ENCODE results near the gene EPHA4.
A peak's percentile ranks its signal among the peaks of the same experiment; 100 is the strongest.

Gene EPHA4

GRCh38 chr2:221569425-221569845 lies 2.7 kb downstream of the EPHA4 start:
- no peak overlapping the region for H3K4me3 ChIP-seq (ENCODE audit: low read length)
- TF ChIP-seq CTCF (conservative IDR thresholded peaks at IDR 0.05; ENCODE audit: low read depth, low read length): no peak
- DNase-seq (ENCODE audit: low read depth): no peak

DNA sequence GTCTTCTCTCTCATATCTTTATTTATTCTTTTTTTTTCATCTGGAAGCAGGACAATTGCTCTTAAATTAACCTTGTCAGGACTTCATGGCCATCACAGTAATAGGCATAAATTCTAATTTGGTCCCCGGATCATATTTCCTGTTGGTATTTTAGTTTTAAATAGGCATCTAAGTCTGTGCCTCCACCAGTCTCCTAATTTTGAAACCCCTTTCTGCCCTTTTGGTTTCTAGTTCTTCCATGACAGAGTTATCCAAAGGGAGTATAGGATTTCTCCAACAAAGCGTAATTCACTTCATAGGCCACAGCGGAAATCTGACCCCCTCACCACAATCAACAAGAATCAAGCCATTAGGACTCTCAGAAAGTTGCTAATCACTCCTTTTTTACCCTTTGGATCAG lies 3.8 kb downstream of the EPHA4 start:
- H3K4me3 ChIP-seq (ENCODE audit: low read length): no peak overlapping the region
- DNase-seq (ENCODE audit: low read depth): no peak
- no peak for TF ChIP-seq CTCF (conservative IDR thresholded peaks at IDR 0.05; ENCODE audit: low read depth, low read length)

- no peak for TF ChIP-seq CTCF (conservative IDR thresholded peaks at IDR 0.05; ENCODE audit: low read depth, low read length)
- H3K4me3 ChIP-seq (ENCODE audit: low read length): no peak overlapping the region
- DNase-seq (ENCODE audit: low read depth): no peak
Measured at GRCh38 chr2:221567809-221568208, 4.3 kb downstream of the EPHA4 start.

GRCh38 chr2:221567231-221567760 lies 4.8 kb downstream of the EPHA4 start:
- no peak for DNase-seq (ENCODE audit: low read depth)
- no peak for TF ChIP-seq CTCF (conservative IDR thresholded peaks at IDR 0.05; ENCODE audit: low read depth, low read length)

DNA sequence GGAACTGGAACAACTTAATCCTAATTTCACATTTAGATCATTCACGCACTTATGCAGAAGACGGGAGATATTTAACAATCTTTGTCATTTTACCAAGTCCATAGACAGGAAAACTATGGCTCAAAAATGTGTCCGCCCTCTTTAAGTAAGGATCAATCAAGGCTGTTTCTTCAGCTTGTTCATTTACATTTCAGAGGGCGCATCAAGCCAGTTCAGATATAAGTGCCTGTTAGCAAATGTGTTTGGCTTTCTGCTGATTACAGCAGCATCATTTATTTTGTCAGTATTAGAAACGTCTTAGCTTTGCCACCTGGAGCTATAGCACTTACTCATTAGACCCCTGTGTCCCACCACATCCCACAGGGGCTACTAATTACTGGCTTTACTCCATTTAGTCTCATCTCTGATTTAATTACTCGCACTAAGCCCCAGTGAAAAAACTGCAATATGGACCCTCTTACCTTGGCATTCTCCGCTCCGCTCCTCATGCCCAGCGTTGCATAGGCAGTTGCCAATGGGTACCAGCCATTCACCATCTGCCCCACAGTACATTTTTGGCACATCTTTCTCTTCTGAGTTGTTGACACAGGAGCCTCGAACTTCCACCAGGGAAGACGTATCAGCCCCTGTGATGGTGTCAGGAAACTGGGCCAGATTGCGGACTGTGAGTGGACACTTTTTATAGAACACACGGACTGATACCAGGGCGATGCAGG lies 8.7 kb downstream of the EPHA4 start:
- DNase-seq (ENCODE audit: low read depth): no peak
- no peak for TF ChIP-seq CTCF (conservative IDR thresholded peaks at IDR 0.05; ENCODE audit: low read depth, low read length)
- H3K4me3 ChIP-seq (ENCODE audit: low read length): no peak overlapping the region

More at GRCh38 chr2:221567231-221567760, 4.8 kb downstream of the EPHA4 start:
- H3K4me3 ChIP-seq (ENCODE audit: low read length): no peak overlapping the region

DNA sequence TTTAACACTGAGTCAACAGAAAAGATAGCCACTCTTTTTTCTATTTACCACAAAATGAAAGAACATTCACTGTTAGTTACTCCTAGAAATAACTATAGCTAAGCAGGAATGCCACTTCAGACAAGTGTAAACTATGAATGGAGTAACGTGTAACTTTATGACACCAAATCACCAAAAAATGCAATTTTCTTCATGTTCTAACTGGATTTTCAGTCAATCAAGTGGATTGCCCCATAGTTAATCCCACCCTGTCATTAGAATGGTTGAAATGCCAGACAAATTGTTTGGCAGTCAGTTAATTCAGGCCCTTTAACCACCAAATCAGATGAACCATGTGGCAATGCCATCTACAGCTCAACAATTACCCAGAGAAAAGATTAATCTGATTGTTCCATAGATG lies 9.9 kb downstream of the EPHA4 start:
- DNase-seq (ENCODE audit: low read depth): peak; percentile 90
- no peak for TF ChIP-seq CTCF (conservative IDR thresholded peaks at IDR 0.05; ENCODE audit: low read depth, low read length)

GRCh38 chr2:221561770-221562169 lies 10.3 kb downstream of the EPHA4 start:
- no peak for TF ChIP-seq CTCF (conservative IDR thresholded peaks at IDR 0.05; ENCODE audit: low read depth, low read length)
- no peak overlapping the region for H3K4me3 ChIP-seq (ENCODE audit: low read length)
- DNase-seq (ENCODE audit: low read depth): no peak

More for the DNA sequence above, 9.9 kb downstream of the EPHA4 start:
- H3K4me3 ChIP-seq (ENCODE audit: low read length): no peak overlapping the region

Data from retinal pigment epithelial cell (primary cell).